ENCODE measurements around the gene RASD2.

GRCh38 chr22:35587447-35587870 lies 46.8 kb downstream of the RASD2 start:
- no peak for TF ChIP-seq CTCF (IDR thresholded peaks at IDR 0.05)
- no peak for TF ChIP-seq EZH2 (IDR thresholded peaks at IDR 0.05; ENCODE audit: borderline replicate concordance, insufficient read depth, low read depth, low read length, poor library complexity, severe bottlenecking)

Measured in B cell (primary cell).